Temporal lobe (tissue), 2 donors: Measurements from ENCODE around the gene DPF1. TPM values are rescaled to one million over a fixed set of nuclear protein-coding genes. Genes with fewer than 3 reads are reported as not detected.

Experiments used
- small RNA-seq: library from RNA; depleted of rRNA; stranded (forward); fragments of <200 nt; gene quantifications from one replicate; pipeline ENCODE3, GENCODE V24; 2014; ENCODE audit warnings: low replicate concordance
- total RNA-seq: library from RNA; depleted of rRNA; stranded (reverse); fragments of >200 nt; gene quantifications from one replicate; pipeline ENCODE4 v1.2.3, GENCODE V29; 2014

Gene DPF1
- total RNA-seq, 1 donor from 2014 or later, result 35.4 TPM

Small RNA genes lying within 50 kb of the gene (small RNA-seq; reads per million reads assigned to genes)
- not detected for gene RN7SL663P

Other genes with a start within 250 kb of the DPF1 start
- 1.2 TPM for gene PPP1R14A, start 32.2 kb upstream of the DPF1 start, total RNA-seq
- gene SPINT2, start 40.4 kb upstream of the DPF1 start, total RNA-seq, result 60.0 TPM
- gene C19orf33, start 80.0 kb upstream of the DPF1 start, total RNA-seq, result 1.2 TPM
- 27.8 TPM for gene YIF1B, start 91.7 kb upstream of the DPF1 start, total RNA-seq
- gene KCNK6, start 95.6 kb upstream of the DPF1 start, total RNA-seq, result 0.25 TPM
- 6.1 TPM for gene CATSPERG, start 111.6 kb upstream of the DPF1 start, total RNA-seq
- 89.0 TPM for gene PSMD8, start 150.3 kb upstream of the DPF1 start, total RNA-seq
- under 0.01 TPM for gene GGN, start 163.8 kb upstream of the DPF1 start, total RNA-seq
- gene SPRED3, start 164.5 kb upstream of the DPF1 start, total RNA-seq, result 2.0 TPM
- gene FAM98C, start 178.9 kb upstream of the DPF1 start, total RNA-seq, result 9.3 TPM
- gene RASGRP4, start 202.0 kb upstream of the DPF1 start, total RNA-seq, result 0.25 TPM
- gene RYR1, start 209.5 kb upstream of the DPF1 start, total RNA-seq, result 2.2 TPM